Mesothelial cell of epicardium (in vitro differentiated cells): ENCODE data around the gene THNSL1. TPM values are rescaled to one million over a fixed set of nuclear protein-coding genes. Genes with fewer than 3 reads are reported as not detected.
"Not testable (repeated sequence)": the region's sequence is repeated elsewhere in the genome, so short reads cannot be mapped to it uniquely, and the experiment has no call there.

Source experiments
- DNase-seq, 2 experiments: peaks; one replicate each; pipeline ENCODE4 v3.0.0; 2021; ENCODE audit warnings: low spot score in 2 of 2; ENCODE audit not compliant: unreplicated experiment in 2 of 2
- H3K27ac Mint-ChIP-seq: 2 replicates; pipeline ENCODE4 v1.8.0; 2021; ENCODE audit warnings: mixed read lengths
- H3K27me3 Mint-ChIP-seq: 2 replicates; pipeline ENCODE4 v1.8.0; 2021; ENCODE audit warnings: low read depth, mixed read lengths
- H3K36me3 Mint-ChIP-seq: 2 replicates; pipeline ENCODE4 v1.8.0; 2021; ENCODE audit warnings: mixed read lengths
- H3K4me1 Mint-ChIP-seq: 2 replicates; pipeline ENCODE4 v1.8.0; 2021; ENCODE audit warnings: mixed read lengths
- H3K4me3 Mint-ChIP-seq: 2 replicates; pipeline ENCODE4 v1.8.0; 2021; ENCODE audit warnings: mild to moderate bottlenecking, moderate library complexity, mixed read lengths
- H3K9me3 Mint-ChIP-seq: 2 replicates; pipeline ENCODE4 v1.8.0; 2021; ENCODE audit warnings: mixed read lengths
- CTCF ChIP-seq: fragments of 200-600 bp; sonication (generic); IDR thresholded peaks from one replicate; pipeline ENCODE4 v1.5.0; 2021; ENCODE audit warnings: antibody characterized with exemption; ENCODE audit not compliant: unreplicated experiment
- total RNA-seq: library from RNA; stranded (reverse); gene quantifications from 3 replicates; pipeline ENCODE4 v1.2.1, GENCODE V29; 2021

The THNSL1 gene
- total RNA-seq, 1 donor from 2014 or later = 7.4 TPM

- Mint-ChIP-seq H3K9me3 (peaks cover 30% of the 10 kb centered on the region), H3K27me3 (no peaks in the 10 kb centered on the region), H3K4me3 (no peak overlapping the region), H3K36me3 (no peaks in the 10 kb centered on the region), H3K27ac (no peak overlapping the region), H3K4me1 (no peaks in the 10 kb centered on the region)
- no peak for TF ChIP-seq CTCF
- no peak for DNase-seq
These were observed 18.4 kb upstream of the THNSL1 start for GRCh38 chr10:24998044-24998443.

- H3K27me3 Mint-ChIP-seq, H3K4me1 Mint-ChIP-seq, H3K36me3 Mint-ChIP-seq, DNase-seq, H3K27ac Mint-ChIP-seq, H3K4me3 Mint-ChIP-seq: not testable (repeated sequence)
- H3K9me3 Mint-ChIP-seq = peaks cover 16% of the 10 kb centered on the region
These were observed 4.8 kb upstream of the THNSL1 start for GRCh38 chr10:25011591-25011990.

DNA sequence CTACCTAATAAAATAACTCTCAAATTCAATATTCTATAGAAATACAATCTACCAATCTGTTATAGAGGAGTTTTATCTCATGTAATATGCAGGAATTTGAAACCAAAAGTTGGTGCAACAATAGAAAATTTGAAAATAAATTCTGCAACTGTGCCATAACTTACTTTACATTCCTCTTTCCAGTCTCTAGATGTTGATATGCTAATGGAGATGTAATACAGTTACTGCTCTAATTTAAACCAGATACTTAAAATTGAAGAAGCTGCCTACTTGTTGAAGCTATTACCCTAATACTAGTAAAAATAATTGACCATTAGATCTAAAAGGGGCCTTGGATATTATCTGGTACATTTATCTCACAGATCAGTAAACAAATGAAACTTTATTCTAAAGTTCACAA lies 1.8 kb upstream of the THNSL1 start:
- Mint-ChIP-seq H3K27ac (no peak overlapping the region), H3K4me3 (no peak overlapping the region), H3K27me3 (no peaks in the 10 kb centered on the region), H3K4me1 (peaks cover 23% of the 10 kb centered on the region), H3K36me3 (peaks cover 6% of the 10 kb centered on the region), H3K9me3 (peaks cover 16% of the 10 kb centered on the region)
- TF ChIP-seq CTCF = no peak
- DNase-seq = no peak

GRCh38 chr10:25015828-25016375 lies 510 bp upstream of the THNSL1 start, which contains the start of gene ENKUR:
TSS of gene ENKUR (minus strand) at chr10:25016158. CDS start at chr10:25015936, 222 bp downstream.
- Mint-ChIP-seq H3K27me3 (no peaks in the 10 kb centered on the region), H3K9me3 (peaks cover 11% of the 10 kb centered on the region), H3K4me1 (peaks cover 23% of the 10 kb centered on the region), H3K36me3 (peaks cover 3% of the 10 kb centered on the region), H3K27ac (peak within 1 kb of the TSS; percentile 99), H3K4me3 (peak within 1 kb of the TSS; percentile 84)
- peak; percentile 87 to 91 for DNase-seq
- no peak for TF ChIP-seq CTCF

DNA sequence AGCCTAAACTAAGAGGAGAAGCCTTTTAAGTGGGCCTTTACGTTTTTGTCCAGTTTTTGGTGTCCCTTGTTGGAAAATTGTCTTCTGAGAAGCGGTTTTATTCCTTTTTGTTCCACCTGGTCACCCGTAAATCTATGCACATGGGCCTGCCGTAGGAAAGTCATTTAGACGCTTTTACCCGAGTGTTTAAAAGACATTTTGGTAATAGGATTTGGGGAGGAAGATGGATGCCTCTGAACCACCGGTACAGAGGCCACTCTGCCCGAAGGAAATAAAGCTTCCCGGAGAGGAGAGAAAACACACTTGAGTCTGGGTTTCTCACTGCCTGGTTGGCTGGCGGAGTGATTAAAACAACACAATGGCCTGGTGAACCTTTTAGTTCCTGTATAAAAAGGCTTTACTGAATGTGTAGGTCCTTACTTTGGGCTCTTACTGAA lies 760 bp downstream of the THNSL1 start:
- H3K9me3 Mint-ChIP-seq = peaks cover 11% of the 10 kb centered on the region
- H3K4me1 Mint-ChIP-seq = peaks cover 23% of the 10 kb centered on the region
- H3K36me3 Mint-ChIP-seq = peaks cover 3% of the 10 kb centered on the region
- H3K4me3 Mint-ChIP-seq = peak overlapping the region; percentile 84
- peak overlapping the region; percentile 99 for H3K27ac Mint-ChIP-seq
- no peaks in the 10 kb centered on the region for H3K27me3 Mint-ChIP-seq
- DNase-seq = no peak
- no peak for TF ChIP-seq CTCF

GRCh38 chr10:25017661-25018060 lies 1.2 kb downstream of the THNSL1 start:
- Mint-ChIP-seq H3K9me3 (peaks cover 7% of the 10 kb centered on the region), H3K4me1 (peaks cover 23% of the 10 kb centered on the region), H3K27me3 (no peaks in the 10 kb centered on the region), H3K4me3 (peak overlapping the region; percentile 84), H3K36me3 (peaks cover 1% of the 10 kb centered on the region), H3K27ac (peak overlapping the region; percentile 99)
- TF ChIP-seq CTCF = no peak
- no peak for DNase-seq
